Transverse colon (tissue), 4 donors: ENCODE data around the gene SSC5D. TPM values are rescaled to one million over a fixed set of nuclear protein-coding genes. Genes with fewer than 3 reads are reported as not detected.

Experiments
- DNase-seq: peaks from one replicate; pipeline ENCODE4 v3.0.0-alpha.2; 2019
- H3K27ac ChIP-seq, 4 donors: fragments of 200-600 bp; sonication (generic); 2 replicates each; pipeline ENCODE4 v1.5.1; 2016 to 2018; ENCODE audit warnings: inconsistent platforms in 4 of 4
- H3K27me3 ChIP-seq: fragments of 200-600 bp; sonication (generic); 2 replicates; pipeline ENCODE4 v1.5.1; 2017; ENCODE audit warnings: inconsistent platforms
- H3K36me3 ChIP-seq, 4 donors: fragments of 200-600 bp; sonication (generic); 2 replicates each; pipeline ENCODE4 v1.5.1; 2017 to 2019; ENCODE audit warnings: inconsistent platforms in 4 of 4
- H3K4me1 ChIP-seq, 4 donors: fragments of 200-600 bp; sonication (generic); 2 replicates each; pipeline ENCODE4 v1.5.1; 2017 to 2020; ENCODE audit warnings: inconsistent platforms in 4 of 4
- H3K4me3 ChIP-seq, 4 donors: fragments of 200-600 bp; sonication (generic); 1 replicate in 1 of 4; 2 replicates in 3 of 4; pipeline versions ENCODE4 v1.5.1 to v1.6.1; 2017 to 2019; ENCODE audit warnings: inconsistent platforms in 4 of 4
- H3K9me3 ChIP-seq, 2 donors: fragments of 200-600 bp; sonication (generic); 2 replicates each; pipeline ENCODE4 v1.5.1; 2017 to 2019; ENCODE audit warnings: inconsistent platforms in 2 of 2
- CTCF ChIP-seq, 5 experiments: fragments of 200-600 bp in 3 of 5; fragments of 450-650 bp in 2 of 5; sonication (generic) in 3 of 5; IDR thresholded peaks; 1 replicate in 2 of 5; 2 replicates in 3 of 5; pipeline ENCODE4 v1.5.1; 2016 to 2017; ENCODE audit warnings: antibody characterized with exemption in 5 of 5, inconsistent platforms in 3 of 5, mild to moderate bottlenecking in 2 of 5, moderate library complexity in 1 of 5
- EP300 ChIP-seq: sonication (generic); formaldehyde crosslinking; IDR thresholded peaks from one replicate; pipeline ENCODE4 v1.6.1; 2017; ENCODE audit warnings: antibody characterized with exemption, low read depth
- POLR2A ChIP-seq: fragments of 450-650 bp; IDR thresholded peaks from one replicate; pipeline ENCODE4 v1.6.1; 2016; ENCODE audit warnings: antibody characterized with exemption, mild to moderate bottlenecking, moderate library complexity
- POLR2AphosphoS5 ChIP-seq, 3 donors: sonication (generic); formaldehyde crosslinking; IDR thresholded peaks; one replicate each; pipeline ENCODE4 v1.6.1; 2016; ENCODE audit warnings: antibody characterized with exemption in 3 of 3
- WGBS, 2 donors: methylation state at CpG; one replicate each; pipeline ENCODE4 v1.1.5; 2018; ENCODE audit warnings: low coverage in 1 of 2; 5-methylcytosine and 5-hydroxymethylcytosine counted together
- in situ Hi-C, 4 donors: fragments of 200-750 bp; cut with MboI; loops; one replicate each; pipeline versions ENCODE4 v1.15.0 to v1.15.1; 2017; ENCODE audit warnings: low sequenced_read_pairs in 3 of 4, low pct_ligation_motif_present in 1 of 4, low pct_unique_long_range_greater_than_20kb in 1 of 4
- intact Hi-C: fragments of 100-400 bp; cut with DNase I; formaldehyde crosslinking; loops from one replicate; pipeline ENCODE4 v1.15.1; 2023; ENCODE audit warnings: low total_unique reads
- total RNA-seq, 4 donors: library from RNA; depleted of rRNA; stranded (reverse); fragments of >200 nt; gene quantifications; one replicate each; pipeline ENCODE4 v1.1.0, GENCODE V29; 2016

The SSC5D gene
- total RNA-seq, 4 donors from 2014 or later, result 3.4 to 41.2 (median 11.1) TPM

- in situ Hi-C loops (no loop called here), intact Hi-C loops (no loop called here)
- peak within 1 kb of the TSS; percentile 74 to 98 (median 86) for H3K4me3 ChIP-seq
- peak within 1 kb of the TSS; percentile 91 to 98 (median 96) for H3K27ac ChIP-seq
- TF ChIP-seq POLR2A (peak; percentile 73), POLR2AphosphoS5 (IDR thresholded peaks at IDR 0.05) (peak; percentile 52 to 80 (median 68)), EP300 (no peak), CTCF (IDR thresholded peaks at IDR 0.05) (peak in 1 of 5 experiments; percentile 10)
- peak; percentile 100 for DNase-seq
- no peaks in the 10 kb centered on the region for H3K36me3 ChIP-seq
- no peaks in the 10 kb centered on the region for H3K27me3 ChIP-seq
- peaks cover 6 to 28% (median 20%) of the 10 kb centered on the region in 4 donors for H3K4me1 ChIP-seq
- WGBS, 2 donors, result 1% methylated on average over 53 of the region's 54 CpGs; no CpG with 5 or more reads in 1 of the 2 donors
- no peaks in the 10 kb centered on the region for H3K9me3 ChIP-seq
Measured at GRCh38 chr19:55461259-55461973, 26.8 kb upstream of the SSC5D start, which contains the start of gene ISOC2. Gene ISOC2, minus strand, starts transcription at chr19:55461642. Its CDS starts 5,156 bp downstream, at chr19:55456486.

- peak overlapping the region; percentile 41 to 74 (median 64) for H3K4me3 ChIP-seq
- in situ Hi-C loops (no loop called here), intact Hi-C loops (no loop called here)
- DNase-seq, result no peak
- H3K4me1 ChIP-seq, result peaks cover 6 to 28% (median 20%) of the 10 kb centered on the region in 4 donors
- no peaks in the 10 kb centered on the region for H3K9me3 ChIP-seq
- 7 to 45% methylated on average over 2 to 27 of the region's 27 CpGs for WGBS, 2 donors
- no peaks in the 10 kb centered on the region for H3K36me3 ChIP-seq
- no peak for TF ChIP-seq EP300
- TF ChIP-seq POLR2A, result no peak
- peak in 1 of 5 experiments; percentile 36 for TF ChIP-seq CTCF (IDR thresholded peaks at IDR 0.05)
- TF ChIP-seq POLR2AphosphoS5 (IDR thresholded peaks at IDR 0.05), result peak in 2 of 3 donors; percentile 5 to 10
- peak overlapping the region; percentile 86 to 97 (median 90) for H3K27ac ChIP-seq
- no peaks in the 10 kb centered on the region for H3K27me3 ChIP-seq
Measured at GRCh38 chr19:55461974-55462626, 26.1 kb upstream of the SSC5D start.

GRCh38 chr19:55462722-55463121, 25.5 kb upstream of the SSC5D start:
- Histone ChIP-seq H3K9me3 (no peaks in the 10 kb centered on the region), H3K4me1 (peaks cover 6 to 28% (median 20%) of the 10 kb centered on the region in 4 donors), H3K36me3 (no peaks in the 10 kb centered on the region), H3K4me3 (peak overlapping the region in 1 of 4 donors; percentile 69), H3K27ac (no peak overlapping the region), H3K27me3 (no peaks in the 10 kb centered on the region)
- WGBS, 2 donors, result 84 to 88% methylated on average over 11 of the region's 11 CpGs
- in situ Hi-C loops, result no loop called here
- no peak for DNase-seq
- intact Hi-C loops, result no loop called here
- TF ChIP-seq POLR2AphosphoS5 (IDR thresholded peaks at IDR 0.05), result no peak
- TF ChIP-seq CTCF (IDR thresholded peaks at IDR 0.05), result no peak
- TF ChIP-seq POLR2A, result no peak
- no peak for TF ChIP-seq EP300

GRCh38 chr19:55463583-55464031, 24.6 kb upstream of the SSC5D start:
- Histone ChIP-seq H3K4me1 (peaks cover 9 to 31% (median 23%) of the 10 kb centered on the region in 4 donors), H3K27me3 (no peaks in the 10 kb centered on the region), H3K36me3 (no peaks in the 10 kb centered on the region), H3K9me3 (no peaks in the 10 kb centered on the region), H3K27ac (no peak overlapping the region), H3K4me3 (no peak overlapping the region)
- DNase-seq, result no peak
- intact Hi-C loops, result no loop called here
- 63 to 71% methylated on average over 5 to 15 of the region's 15 CpGs for WGBS, 2 donors
- TF ChIP-seq EP300, result no peak
- TF ChIP-seq POLR2A, result no peak
- TF ChIP-seq POLR2AphosphoS5 (IDR thresholded peaks at IDR 0.05), result no peak
- no peak for TF ChIP-seq CTCF (IDR thresholded peaks at IDR 0.05)
- in situ Hi-C loops, result no loop called here
